ENCODE measurements around the gene IPO13.

DNA sequence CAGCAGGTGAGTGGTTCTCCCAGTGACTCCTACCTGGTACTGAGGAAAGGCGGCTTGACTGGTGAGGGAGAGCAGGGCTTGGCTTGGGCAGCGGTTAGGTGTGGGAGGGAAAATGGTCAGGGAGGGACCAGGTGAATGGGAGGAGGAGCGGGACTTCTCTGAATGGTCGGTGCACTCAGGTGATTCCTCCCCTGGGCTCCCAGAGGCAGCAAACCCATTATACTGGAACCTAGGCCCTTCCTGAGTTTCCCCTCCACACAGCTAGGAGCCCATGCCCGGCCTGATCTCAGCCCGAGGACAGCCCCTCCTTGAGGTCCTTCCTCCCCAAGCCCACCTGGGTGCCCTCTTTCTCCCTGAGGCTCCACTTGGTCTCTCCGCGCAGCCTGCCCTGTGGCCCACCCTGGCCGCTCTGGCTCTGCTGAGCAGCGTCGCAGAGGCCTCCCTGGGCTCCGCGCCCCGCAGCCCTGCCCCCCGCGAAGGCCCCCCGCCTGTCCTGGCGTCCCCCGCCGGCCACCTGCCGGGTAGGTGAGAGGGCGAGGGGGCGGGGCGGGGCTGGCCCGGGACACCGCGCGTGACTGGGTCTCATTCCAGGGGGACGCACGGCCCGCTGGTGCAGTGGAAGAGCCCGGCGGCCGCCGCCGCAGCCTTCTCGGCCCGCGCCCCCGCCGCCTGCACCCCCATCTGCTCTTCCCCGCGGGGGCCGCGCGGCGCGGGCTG is 10.9 kb upstream of the IPO13 start:
- TF ChIP-seq, protein P1, sequence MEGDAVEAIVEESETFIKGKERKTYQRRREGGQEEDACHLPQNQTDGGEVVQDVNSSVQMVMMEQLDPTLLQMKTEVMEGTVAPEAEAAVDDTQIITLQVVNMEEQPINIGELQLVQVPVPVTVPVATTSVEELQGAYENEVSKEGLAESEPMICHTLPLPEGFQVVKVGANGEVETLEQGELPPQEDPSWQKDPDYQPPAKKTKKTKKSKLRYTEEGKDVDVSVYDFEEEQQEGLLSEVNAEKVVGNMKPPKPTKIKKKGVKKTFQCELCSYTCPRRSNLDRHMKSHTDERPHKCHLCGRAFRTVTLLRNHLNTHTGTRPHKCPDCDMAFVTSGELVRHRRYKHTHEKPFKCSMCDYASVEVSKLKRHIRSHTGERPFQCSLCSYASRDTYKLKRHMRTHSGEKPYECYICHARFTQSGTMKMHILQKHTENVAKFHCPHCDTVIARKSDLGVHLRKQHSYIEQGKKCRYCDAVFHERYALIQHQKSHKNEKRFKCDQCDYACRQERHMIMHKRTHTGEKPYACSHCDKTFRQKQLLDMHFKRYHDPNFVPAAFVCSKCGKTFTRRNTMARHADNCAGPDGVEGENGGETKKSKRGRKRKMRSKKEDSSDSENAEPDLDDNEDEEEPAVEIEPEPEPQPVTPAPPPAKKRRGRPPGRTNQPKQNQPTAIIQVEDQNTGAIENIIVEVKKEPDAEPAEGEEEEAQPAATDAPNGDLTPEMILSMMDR (IDR thresholded peaks at IDR 0.05): no peak
- peak in 1 of 2 donors; percentile 21 for TF ChIP-seq POLR2A (IDR thresholded peaks at IDR 0.05)
